CD4-positive, alpha-beta T cell (primary cell): ENCODE data around the gene ITGB3. TPM values are rescaled to one million over a fixed set of nuclear protein-coding genes. Genes with fewer than 3 reads are reported as not detected.
"Not testable (repeated sequence)": the region's sequence is repeated elsewhere in the genome, so short reads cannot be mapped to it uniquely, and the experiment has no call there.

ENCODE experiments used
- ATAC-seq: fragments of 200-7000 bp; cut with Tn5 transposase; one replicate; pipeline ENCODE4 v1.10.0; 2022; ENCODE audit warnings: mild to moderate bottlenecking; ENCODE audit not compliant: poor library complexity
- CTCF ChIA-PET: fragments of 350-600 bp; sonication (Branson Sonifier 250); formaldehyde crosslinking; loops from one replicate; lab custom pipeline; 2021; ENCODE audit warnings: antibody characterized with exemption, inconsistent platforms; lab: Charles Lee
- POLR2A ChIA-PET: fragments of 350-600 bp; sonication (Branson Sonifier 250); formaldehyde crosslinking; loops from one replicate; lab custom pipeline; 2021; ENCODE audit warnings: antibody characterized with exemption, inconsistent platforms; lab: Charles Lee
- DNase-seq, 14 experiments: peaks; one replicate each; pipeline ENCODE4 v3.0.0-alpha.2; 2013 to 2020; ENCODE audit warnings: mixed read lengths in 2 of 14
- H3K27ac ChIP-seq, 2 donors: one replicate each; pipeline versions ENCODE4 v1.5.1 to v1.7.0; 2013; ENCODE audit warnings: low read length in 2 of 2, low read depth in 1 of 2, mild to moderate bottlenecking in 1 of 2
- H3K27me3 ChIP-seq, 2 experiments: 1 replicate in 1 of 2; 2 replicates in 1 of 2; pipeline versions ENCODE4 v1.6.1 to v1.7.0; 2013; ENCODE audit warnings: low read length in 2 of 2, control low read depth in 1 of 2, mild to moderate bottlenecking in 1 of 2, moderate library complexity in 1 of 2; ENCODE audit not compliant: insufficient read depth in 2 of 2, control insufficient read depth in 1 of 2
- H3K36me3 ChIP-seq: one replicate; pipeline ENCODE4 v1.6.1; 2013; ENCODE audit warnings: low read length, control low read depth; ENCODE audit not compliant: insufficient read depth
- H3K4me1 ChIP-seq: one replicate; pipeline ENCODE4 v1.6.1; 2013; ENCODE audit warnings: low read length, control low read depth; ENCODE audit not compliant: insufficient read depth
- H3K4me3 ChIP-seq: one replicate; pipeline ENCODE4 v1.5.1; 2013; ENCODE audit warnings: mild to moderate bottlenecking, low read length, moderate library complexity
- H3K9me3 ChIP-seq, 2 experiments: 1 replicate in 1 of 2; 2 replicates in 1 of 2; pipeline versions ENCODE4 v1.6.1 to v1.7.0; 2013; ENCODE audit warnings: low read length in 2 of 2, mild to moderate bottlenecking in 2 of 2, control low read depth in 1 of 2, moderate library complexity in 1 of 2; ENCODE audit not compliant: control insufficient read depth in 1 of 2, insufficient read depth in 1 of 2
- H3K27ac Mint-ChIP-seq: one replicate; pipeline ENCODE4 v1.8.0; 2020; ENCODE audit warnings: mixed read lengths
- H3K27me3 Mint-ChIP-seq: one replicate; pipeline ENCODE4 v1.8.0; 2021; ENCODE audit warnings: mixed read lengths
- H3K36me3 Mint-ChIP-seq: one replicate; pipeline ENCODE4 v1.8.0; 2021; ENCODE audit warnings: low read depth, mixed read lengths
- H3K4me1 Mint-ChIP-seq: one replicate; pipeline ENCODE4 v1.8.0; 2021; ENCODE audit warnings: low read depth, mixed read lengths
- H3K4me3 Mint-ChIP-seq: one replicate; pipeline ENCODE4 v1.8.0; 2020; ENCODE audit warnings: mild to moderate bottlenecking, mixed read lengths
- H3K9me3 Mint-ChIP-seq: one replicate; pipeline ENCODE4 v1.8.0; 2020; ENCODE audit warnings: mixed read lengths
- CTCF ChIP-seq: fragments of 200-600 bp; IDR thresholded peaks from one replicate; pipeline ENCODE4 v1.8.0; 2022; ENCODE audit warnings: antibody characterized with exemption, mild to moderate bottlenecking
- intact Hi-C, 2 experiments: fragments of 100-400 bp; cut with DNase I in 1 of 2; cut with micrococcal nuclease in 1 of 2; formaldehyde crosslinking; loops; one replicate each; pipeline versions ENCODE4 v1.15.1 to v1.9.0; 2023 to 2025; cut with DNase I, micrococcal nuclease
- total RNA-seq, 174 experiments: library from RNA in 2 of 174; stranded (reverse) in 2 of 174; gene quantifications; one replicate each; pipeline ENCODE4 v1.2.3 and lab custom pipeline; 2021 to 2026

The ITGB3 gene
- total RNA-seq, 2 experiments from 2014 or later: 0.05 TPM; not detected in 1

GRCh38 chr17:47214931-47215330 is 38.7 kb upstream of the ITGB3 start:
- CTCF ChIA-PET: no interaction called here
- DNase-seq: no peak

GRCh38 chr17:47216821-47217220 is 36.8 kb upstream of the ITGB3 start:
- peaks cover 37% of the 10 kb centered on the region for H3K4me1 Mint-ChIP-seq
- intact Hi-C loops: loop anchor here in 1 of 2 experiments (1.0 kb wide), 1 partner anchor 12 kb away; no protein-coding TSS in a partner anchor
- CTCF ChIA-PET: interaction anchor here (1.6 kb wide), 1 partner anchor 10 kb away, joined by 3 read pairs; no protein-coding TSS in a partner anchor

More at GRCh38 chr17:47214931-47215330, 38.7 kb upstream of the ITGB3 start:
- Mint-ChIP-seq H3K36me3 (no peaks in the 10 kb centered on the region), H3K27ac (no peak overlapping the region), H3K9me3 (no peaks in the 10 kb centered on the region), H3K4me1 (peaks cover 28% of the 10 kb centered on the region), H3K4me3 (no peak overlapping the region), H3K27me3 (peaks cover 3% of the 10 kb centered on the region)
- POLR2A ChIA-PET: no interaction called here
- no peak for TF ChIP-seq CTCF
- Histone ChIP-seq H3K27ac (no peak overlapping the region), H3K4me1 (peaks cover 35% of the 10 kb centered on the region), H3K36me3 (no peaks in the 10 kb centered on the region), H3K9me3 (no peaks in the 10 kb centered on the region), H3K27me3 (no peaks in the 10 kb centered on the region), H3K4me3 (no peak overlapping the region)
- intact Hi-C loops: no loop called here
- no peak for ATAC-seq

GRCh38 chr17:47217279-47217678 is 36.3 kb upstream of the ITGB3 start:
- ChIA-PET POLR2A (interaction anchor here (4.5 kb wide), 1 partner anchor 12 kb away, joined by 35 read pairs; no protein-coding TSS in a partner anchor), CTCF (interaction anchor here (1.6 kb wide), 1 partner anchor 11 kb away, joined by 3 read pairs; no protein-coding TSS in a partner anchor)
- H3K4me3 Mint-ChIP-seq, H3K27me3 ChIP-seq, H3K9me3 Mint-ChIP-seq, H3K4me3 ChIP-seq, H3K27ac ChIP-seq, H3K9me3 ChIP-seq, H3K36me3 Mint-ChIP-seq, H3K27me3 Mint-ChIP-seq, H3K36me3 ChIP-seq: not testable (repeated sequence)
- peaks cover 37% of the 10 kb centered on the region for H3K4me1 Mint-ChIP-seq
- intact Hi-C loops: loop anchor here in 1 of 2 experiments (1.0 kb wide), 1 partner anchor 12 kb away; no protein-coding TSS in a partner anchor
- peak overlapping the region; percentile 43 for H3K27ac Mint-ChIP-seq
- ATAC-seq (peak; percentile 94), DNase-seq (peak in 3 of 14 experiments; percentile 52 to 79 (median 63))
- H3K4me1 ChIP-seq: peaks cover 51% of the 10 kb centered on the region

More at GRCh38 chr17:47216821-47217220, 36.8 kb upstream of the ITGB3 start:
- not testable (repeated sequence) for H3K9me3 Mint-ChIP-seq, H3K27me3 ChIP-seq, H3K27me3 Mint-ChIP-seq, H3K27ac ChIP-seq, ATAC-seq, H3K36me3 Mint-ChIP-seq, H3K4me3 ChIP-seq, H3K36me3 ChIP-seq, H3K9me3 ChIP-seq, DNase-seq, H3K4me3 Mint-ChIP-seq
- peaks cover 51% of the 10 kb centered on the region for H3K4me1 ChIP-seq
- POLR2A ChIA-PET: interaction anchor here (4.5 kb wide), 1 partner anchor 11 kb away, joined by 35 read pairs; no protein-coding TSS in a partner anchor
- peak overlapping the region; percentile 43 for H3K27ac Mint-ChIP-seq

- TF ChIP-seq CTCF: no peak
- no peaks in the 10 kb centered on the region for H3K36me3 ChIP-seq
- DNase-seq: no peak
- H3K36me3 Mint-ChIP-seq: no peaks in the 10 kb centered on the region
- H3K4me3 ChIP-seq: no peak overlapping the region
- H3K27me3 Mint-ChIP-seq: no peaks in the 10 kb centered on the region
- ChIA-PET POLR2A (interaction anchor here (1.0 to 4.5 kb wide), 2 partner anchors 13 to 29 kb away, joined by 3 to 35 read pairs; no protein-coding TSS in a partner anchor), CTCF (no interaction called here)
- H3K4me1 ChIP-seq: peaks cover 51% of the 10 kb centered on the region
- no peak for ATAC-seq
- H3K4me1 Mint-ChIP-seq: peaks cover 37% of the 10 kb centered on the region
- H3K9me3 ChIP-seq: no peaks in the 10 kb centered on the region
- intact Hi-C loops: no loop called here
- no peaks in the 10 kb centered on the region for H3K9me3 Mint-ChIP-seq
- H3K4me3 Mint-ChIP-seq: no peak overlapping the region
- H3K27me3 ChIP-seq: no peaks in the 10 kb centered on the region
- no peak overlapping the region for H3K27ac ChIP-seq
- H3K27ac Mint-ChIP-seq: no peak overlapping the region
Measured at GRCh38 chr17:47218896-47219430, 34.7 kb upstream of the ITGB3 start.
